ENCODE data around the gene DHX29. TPM values are rescaled to one million over a fixed set of nuclear protein-coding genes. Genes with fewer than 3 reads are reported as not detected.

The DHX29 gene
- total RNA-seq, 2 donors from 2014 or later, result 29.5 to 35.6 TPM

- no peak for DNase-seq (ENCODE audit: low spot score)
- Histone ChIP-seq H3K36me3 (no peaks in the 10 kb centered on the region), H3K4me1 (ENCODE audit: control insufficient read depth in 1 of 2, low read depth in 2 of 2) (peaks cover 47 to 59% of the 10 kb centered on the region in 2 donors), H3K27me3 (replicated peaks; ENCODE audit: insufficient read depth) (no peaks in the 10 kb centered on the region), H3K9me3 (no peaks in the 10 kb centered on the region), H3K4me3 (peak overlapping the region; percentile 88), H3K27ac (no peak overlapping the region)
- no peak for ATAC-seq (ENCODE audit: insufficient number of reproducible peaks, low FRiP score, low read depth)
- no peak for TF ChIP-seq CTCF (IDR thresholded peaks at IDR 0.05)
These were observed 2.1 kb downstream of the DHX29 start for GRCh38 chr5:55305345-55305744.

GRCh38 chr5:55304584-55304983, 2.9 kb downstream of the DHX29 start:
- no peaks in the 10 kb centered on the region for H3K27me3 ChIP-seq (replicated peaks; ENCODE audit: insufficient read depth)

GRCh38 chr5:55303238-55303690, 4.2 kb downstream of the DHX29 start:
- H3K4me3 ChIP-seq, result no peak overlapping the region
- no peaks in the 10 kb centered on the region for H3K9me3 ChIP-seq
- H3K36me3 ChIP-seq, result no peaks in the 10 kb centered on the region
- ATAC-seq (ENCODE audit: insufficient number of reproducible peaks, low FRiP score, low read depth) (no peak), DNase-seq (ENCODE audit: low spot score) (no peak)
- no peaks in the 10 kb centered on the region for H3K27me3 ChIP-seq (replicated peaks; ENCODE audit: insufficient read depth)
- no peak for TF ChIP-seq CTCF (IDR thresholded peaks at IDR 0.05)
- H3K4me1 ChIP-seq (ENCODE audit: control insufficient read depth in 1 of 2, low read depth in 2 of 2), result peaks cover 33 to 39% of the 10 kb centered on the region in 2 donors
- H3K27ac ChIP-seq, result peak overlapping the region in 1 of 2 donors; percentile 17

More at GRCh38 chr5:55304584-55304983, 2.9 kb downstream of the DHX29 start:
- no peaks in the 10 kb centered on the region for H3K9me3 ChIP-seq
- H3K36me3 ChIP-seq, result no peaks in the 10 kb centered on the region
- TF ChIP-seq CTCF (IDR thresholded peaks at IDR 0.05), result no peak
- H3K4me3 ChIP-seq, result no peak overlapping the region
- H3K27ac ChIP-seq, result no peak overlapping the region
- DNase-seq (ENCODE audit: low spot score) (no peak), ATAC-seq (ENCODE audit: insufficient number of reproducible peaks, low FRiP score, low read depth) (no peak)
- H3K4me1 ChIP-seq (ENCODE audit: control insufficient read depth in 1 of 2, low read depth in 2 of 2), result peaks cover 43 to 51% of the 10 kb centered on the region in 2 donors

GRCh38 chr5:55300890-55301289, 6.6 kb downstream of the DHX29 start:
- Histone ChIP-seq H3K27me3 (replicated peaks; ENCODE audit: insufficient read depth) (no peaks in the 10 kb centered on the region), H3K27ac (no peak overlapping the region), H3K9me3 (no peaks in the 10 kb centered on the region), H3K36me3 (no peaks in the 10 kb centered on the region), H3K4me1 (ENCODE audit: control insufficient read depth in 1 of 2, low read depth in 2 of 2) (peaks cover 24 to 30% of the 10 kb centered on the region in 2 donors), H3K4me3 (no peak overlapping the region)
- DNase-seq (ENCODE audit: low spot score) (no peak), ATAC-seq (ENCODE audit: insufficient number of reproducible peaks, low FRiP score, low read depth) (no peak)
- TF ChIP-seq CTCF (IDR thresholded peaks at IDR 0.05), result no peak

GRCh38 chr5:55294935-55295334, 12.6 kb downstream of the DHX29 start:
- no peak overlapping the region for H3K27ac ChIP-seq
- H3K36me3 ChIP-seq, result peaks cover 38% of the 10 kb centered on the region

More at GRCh38 chr5:55294935-55295334, 12.6 kb downstream of the DHX29 start:
- ATAC-seq (ENCODE audit: insufficient number of reproducible peaks, low FRiP score, low read depth), result no peak
- Histone ChIP-seq H3K4me1 (ENCODE audit: control insufficient read depth in 1 of 2, low read depth in 2 of 2) (no peaks in the 10 kb centered on the region), H3K27me3 (replicated peaks; ENCODE audit: insufficient read depth) (no peaks in the 10 kb centered on the region), H3K4me3 (no peak overlapping the region), H3K9me3 (no peaks in the 10 kb centered on the region)
- no peak for TF ChIP-seq CTCF (IDR thresholded peaks at IDR 0.05)
- no peak for DNase-seq (ENCODE audit: low spot score)
